GM18511 (cell line): ENCODE measurements around the gene LRRIQ1.

ENCODE experiments used
- ATAC-seq: cut with Tn5 transposase; IDR thresholded peaks from one replicate; pipeline ENCODE4 v1.9.1; 2021; ENCODE audit warnings: mild to moderate bottlenecking, moderate library complexity; ENCODE audit not compliant: unreplicated experiment

The LRRIQ1 gene

DNA sequence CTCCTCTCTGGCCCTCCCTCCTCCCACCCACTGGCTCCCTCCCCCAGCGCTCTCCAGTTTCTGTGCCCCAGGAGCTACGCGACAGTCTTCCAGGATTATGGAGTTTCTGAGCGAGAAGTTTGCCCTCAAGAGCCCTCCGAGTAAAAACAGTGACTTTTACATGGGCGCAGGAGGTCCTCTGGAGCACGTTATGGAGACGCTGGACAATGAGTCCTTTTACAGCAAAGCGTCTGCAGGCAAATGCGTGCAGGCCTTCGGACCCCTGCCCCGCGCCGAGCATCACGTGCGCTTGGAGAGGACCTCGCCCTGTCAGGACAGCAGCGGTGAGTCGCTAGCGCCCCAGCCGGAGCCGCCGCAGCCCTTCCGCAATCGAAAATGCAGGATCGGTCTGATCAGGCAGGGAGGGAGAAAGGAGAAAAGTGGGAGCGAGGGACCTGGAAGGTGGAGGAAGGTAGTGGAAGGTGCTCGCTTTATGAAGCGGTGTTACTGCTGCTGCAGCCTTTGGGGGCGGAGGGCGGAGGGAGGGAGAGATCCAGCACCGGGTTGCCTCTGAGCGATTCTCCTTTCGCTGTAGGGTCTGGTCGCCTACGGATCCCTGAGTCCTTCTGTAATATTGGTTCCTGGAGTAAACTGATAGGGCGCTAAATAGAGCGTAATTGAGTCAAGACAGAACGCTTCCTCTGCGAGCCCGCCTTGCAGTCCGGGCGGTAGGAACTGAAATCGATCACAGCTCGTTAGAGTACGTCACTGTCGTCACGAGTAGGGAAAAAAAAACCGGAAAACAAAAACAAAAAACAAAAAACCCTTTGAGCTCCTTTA lies 244.2 kb downstream of the LRRIQ1 start, which contains the start of gene ALX1:
ALX1 (plus strand) TSS at position 56 of the 819 bp plus-strand sequence; CDS start at position 98, 42 bp downstream.
- peak; percentile 41 for ATAC-seq

DNA sequence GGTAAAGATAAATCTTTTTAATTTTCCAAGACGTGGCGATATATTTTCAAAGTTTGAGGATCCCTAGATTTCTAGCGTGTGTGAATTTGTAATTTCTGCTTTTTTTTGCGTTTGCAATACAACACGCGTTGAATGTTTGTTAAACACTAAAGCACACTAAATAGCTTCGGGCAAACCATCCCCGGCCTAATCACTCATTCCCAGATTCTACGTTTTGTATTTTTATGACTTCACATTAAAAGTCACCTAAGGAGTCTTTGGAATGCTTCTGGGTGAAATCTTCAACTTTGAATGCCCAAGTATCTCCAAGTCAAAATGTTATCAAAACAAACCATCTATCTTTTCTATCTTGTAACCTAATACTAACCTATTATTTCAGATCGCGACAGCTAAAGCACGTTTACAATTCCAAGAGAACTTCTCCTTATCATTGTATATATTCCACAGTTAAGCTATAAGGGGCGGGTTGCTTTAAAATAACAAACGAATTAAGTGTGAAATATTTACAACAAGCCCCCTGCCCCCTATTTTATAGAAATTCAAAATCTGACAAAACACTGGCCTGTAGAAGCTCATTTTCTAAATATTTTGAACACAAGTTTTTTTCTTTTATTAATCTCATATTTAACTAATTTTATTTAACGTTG lies 245.0 kb downstream of the LRRIQ1 start:
- ATAC-seq, result no peak

DNA sequence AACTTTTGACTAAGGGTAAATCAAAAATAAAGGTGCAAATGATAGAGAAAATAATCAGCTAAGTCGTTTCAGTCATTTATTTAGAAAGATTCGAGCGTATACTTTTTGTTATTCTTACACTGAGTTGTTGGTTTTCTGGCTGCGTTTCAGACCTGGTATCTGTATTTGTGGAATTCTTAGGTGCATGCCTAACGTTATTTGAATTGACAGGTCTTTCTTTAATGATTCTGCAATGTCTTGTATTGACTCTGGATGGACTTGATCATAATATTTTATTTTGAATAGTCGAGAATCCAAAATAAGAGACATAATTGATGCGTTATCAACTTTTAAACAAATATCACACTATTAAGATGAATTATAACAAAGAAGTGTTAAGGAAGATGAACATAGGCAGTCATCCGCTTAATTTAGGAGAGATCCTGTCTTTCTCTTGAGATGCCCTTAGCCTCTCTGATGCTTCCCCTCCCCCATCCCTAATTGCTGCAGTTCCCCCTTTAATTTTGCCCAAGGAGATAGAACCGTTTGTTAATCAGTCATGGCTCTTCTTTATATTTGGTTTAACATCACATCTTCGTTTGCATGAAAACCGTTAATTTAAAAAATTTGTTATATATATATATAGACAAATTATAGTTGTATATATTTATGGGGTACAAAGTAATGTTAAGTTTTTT lies 245.6 kb downstream of the LRRIQ1 start:
- ATAC-seq, result no peak

DNA sequence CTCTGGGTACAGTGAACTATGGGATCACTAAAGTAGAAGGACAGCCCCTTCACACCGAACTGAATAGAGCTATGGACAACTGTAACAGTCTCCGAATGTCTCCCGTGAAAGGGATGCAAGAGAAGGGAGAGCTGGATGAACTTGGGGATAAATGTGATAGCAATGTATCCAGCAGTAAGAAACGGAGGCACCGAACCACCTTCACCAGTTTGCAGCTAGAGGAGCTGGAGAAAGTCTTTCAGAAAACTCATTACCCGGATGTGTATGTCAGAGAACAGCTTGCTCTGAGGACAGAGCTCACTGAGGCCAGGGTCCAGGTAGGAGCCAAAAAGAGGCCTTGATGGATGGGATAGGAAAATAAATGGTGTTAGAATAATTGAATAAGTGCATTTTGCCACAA lies 247.4 kb downstream of the LRRIQ1 start:
- ATAC-seq, result no peak
